ENCODE results near the gene POGLUT2. TPM values are rescaled to one million over a fixed set of nuclear protein-coding genes. Genes with fewer than 3 reads are reported as not detected.

The POGLUT2 gene
- total and polyA plus RNA-seq, 4 donors, result 1.4 to 13.9 (median 4.5) TPM

DNA sequence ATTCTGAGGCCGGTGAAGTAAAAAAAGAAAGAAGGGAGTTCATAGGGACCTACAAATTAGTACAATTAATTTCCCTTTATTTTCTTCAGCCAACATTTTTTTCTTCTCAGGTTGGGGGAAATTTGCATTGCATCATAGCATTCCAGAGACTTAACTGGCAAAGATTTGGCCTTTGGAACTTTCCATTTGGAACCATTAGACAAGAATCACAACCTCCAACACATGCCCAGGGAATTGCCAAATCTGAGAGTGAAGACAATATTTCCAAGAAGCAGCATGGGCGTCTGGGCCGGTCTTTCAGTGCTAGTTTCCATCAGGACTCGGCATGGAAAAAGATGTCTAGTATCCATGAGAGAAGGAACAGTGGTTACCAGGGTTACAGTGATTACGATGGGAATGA, 40.7 kb upstream of the POGLUT2 start:
- TF ChIP-seq, protein P1, sequence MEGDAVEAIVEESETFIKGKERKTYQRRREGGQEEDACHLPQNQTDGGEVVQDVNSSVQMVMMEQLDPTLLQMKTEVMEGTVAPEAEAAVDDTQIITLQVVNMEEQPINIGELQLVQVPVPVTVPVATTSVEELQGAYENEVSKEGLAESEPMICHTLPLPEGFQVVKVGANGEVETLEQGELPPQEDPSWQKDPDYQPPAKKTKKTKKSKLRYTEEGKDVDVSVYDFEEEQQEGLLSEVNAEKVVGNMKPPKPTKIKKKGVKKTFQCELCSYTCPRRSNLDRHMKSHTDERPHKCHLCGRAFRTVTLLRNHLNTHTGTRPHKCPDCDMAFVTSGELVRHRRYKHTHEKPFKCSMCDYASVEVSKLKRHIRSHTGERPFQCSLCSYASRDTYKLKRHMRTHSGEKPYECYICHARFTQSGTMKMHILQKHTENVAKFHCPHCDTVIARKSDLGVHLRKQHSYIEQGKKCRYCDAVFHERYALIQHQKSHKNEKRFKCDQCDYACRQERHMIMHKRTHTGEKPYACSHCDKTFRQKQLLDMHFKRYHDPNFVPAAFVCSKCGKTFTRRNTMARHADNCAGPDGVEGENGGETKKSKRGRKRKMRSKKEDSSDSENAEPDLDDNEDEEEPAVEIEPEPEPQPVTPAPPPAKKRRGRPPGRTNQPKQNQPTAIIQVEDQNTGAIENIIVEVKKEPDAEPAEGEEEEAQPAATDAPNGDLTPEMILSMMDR (IDR thresholded peaks at IDR 0.05; ENCODE audit: control extremely low read depth, extremely low read depth), result no peak
- Histone ChIP-seq H3K9ac (ENCODE audit: insufficient read depth in 1 of 2, low read length in 2 of 2) (no peak overlapping the region), H3K4me1 (ENCODE audit: control insufficient read depth in 5 of 5, insufficient read depth in 5 of 5, low read length in 5 of 5) (no peaks in the 10 kb centered on the region), H3K4me3 (no peak overlapping the region), H3K9me3 (ENCODE audit: control insufficient read depth in 4 of 4, insufficient read depth in 3 of 4, low read length in 3 of 4) (no peaks in the 10 kb centered on the region), H3K36me3 (ENCODE audit: control insufficient read depth in 4 of 4, insufficient read depth in 4 of 4, low read length in 4 of 4) (peaks cover 7 to 23% (median 16%) of the 10 kb centered on the region in 4 donors), H3K27ac (ENCODE audit: low read depth in 1 of 2, low read length in 1 of 2) (no peak overlapping the region), H3K27me3 (ENCODE audit: control insufficient read depth in 3 of 3, insufficient read depth in 3 of 3, low read length in 2 of 3) (no peaks in the 10 kb centered on the region)
- 92 to 95% methylated on average over 5 of the region's 5 CpGs for WGBS, 2 donors
- ATAC-seq (ENCODE audit: insufficient read depth, low FRiP score) (no peak), DNase-seq (no peak)

DNA sequence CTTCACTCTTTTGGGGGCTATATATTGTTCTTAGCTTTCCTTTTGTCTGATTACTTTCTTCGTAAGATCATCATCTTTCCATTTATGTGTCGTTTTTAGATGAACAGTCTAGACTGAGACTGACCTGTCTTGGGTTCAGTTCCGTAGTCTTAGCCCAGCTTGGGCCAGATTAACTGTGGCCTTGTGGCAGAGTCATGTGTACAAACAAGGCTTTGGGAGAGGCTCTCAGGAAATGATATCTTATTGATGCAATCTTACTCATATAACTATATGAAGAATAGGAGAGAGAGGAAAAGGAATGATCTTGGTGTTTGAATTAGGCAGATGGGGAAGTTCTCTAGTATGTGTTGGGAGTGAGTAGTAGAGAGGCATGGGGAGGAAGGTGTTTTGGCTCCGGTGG, 40.2 kb upstream of the POGLUT2 start:
- Histone ChIP-seq H3K27ac (ENCODE audit: low read depth in 1 of 2, low read length in 1 of 2) (no peak overlapping the region), H3K27me3 (ENCODE audit: control insufficient read depth in 3 of 3, insufficient read depth in 3 of 3, low read length in 2 of 3) (no peaks in the 10 kb centered on the region), H3K4me1 (ENCODE audit: control insufficient read depth in 5 of 5, insufficient read depth in 5 of 5, low read length in 5 of 5) (no peaks in the 10 kb centered on the region), H3K9ac (ENCODE audit: insufficient read depth in 1 of 2, low read length in 2 of 2) (no peak overlapping the region), H3K36me3 (ENCODE audit: control insufficient read depth in 4 of 4, insufficient read depth in 4 of 4, low read length in 4 of 4) (peaks cover 7 to 24% (median 17%) of the 10 kb centered on the region in 4 donors), H3K4me3 (no peak overlapping the region), H3K9me3 (ENCODE audit: control insufficient read depth in 4 of 4, insufficient read depth in 3 of 4, low read length in 3 of 4) (no peaks in the 10 kb centered on the region)
- 48 to 50% methylated on average over 4 of the region's 4 CpGs for WGBS, 2 donors
- TF ChIP-seq, protein P1 (IDR thresholded peaks at IDR 0.05; ENCODE audit: control extremely low read depth, extremely low read depth), result no peak
- DNase-seq (no peak), ATAC-seq (ENCODE audit: insufficient read depth, low FRiP score) (no peak)

DNA sequence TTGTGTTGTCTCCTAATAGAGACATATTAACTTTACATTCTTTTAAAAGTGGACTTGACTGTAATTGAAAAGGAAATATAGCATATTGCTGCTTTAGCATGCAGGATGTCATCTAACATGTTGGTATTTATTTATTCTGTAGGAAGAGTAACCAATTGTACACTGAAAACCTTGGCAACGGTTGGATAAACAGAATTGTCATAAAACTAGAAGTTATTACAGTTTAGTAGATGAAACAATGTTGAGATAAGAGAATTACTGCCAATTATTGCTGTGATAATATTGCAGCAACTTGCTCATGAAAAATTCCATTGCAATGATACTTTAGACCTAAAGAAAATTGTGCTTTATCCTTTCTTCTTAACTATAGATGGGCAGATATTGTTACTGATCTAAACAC, 39.5 kb upstream of the POGLUT2 start:
- no peak overlapping the region for H3K9ac ChIP-seq (ENCODE audit: insufficient read depth in 1 of 2, low read length in 2 of 2)
- TF ChIP-seq, protein P1 (IDR thresholded peaks at IDR 0.05; ENCODE audit: control extremely low read depth, extremely low read depth), result no peak
- peaks cover 7 to 27% (median 17%) of the 10 kb centered on the region in 4 donors for H3K36me3 ChIP-seq (ENCODE audit: control insufficient read depth in 4 of 4, insufficient read depth in 4 of 4, low read length in 4 of 4)
- no peak for DNase-seq
- H3K27me3 ChIP-seq (ENCODE audit: control insufficient read depth in 3 of 3, insufficient read depth in 3 of 3, low read length in 2 of 3), result no peaks in the 10 kb centered on the region
- no peaks in the 10 kb centered on the region for H3K9me3 ChIP-seq (ENCODE audit: control insufficient read depth in 4 of 4, insufficient read depth in 3 of 4, low read length in 3 of 4)
- WGBS, 2 donors, result 66 to 76% methylated on average over 1 of the region's 1 CpG
- H3K4me1 ChIP-seq (ENCODE audit: control insufficient read depth in 5 of 5, insufficient read depth in 5 of 5, low read length in 5 of 5), result no peaks in the 10 kb centered on the region
- no peak overlapping the region for H3K4me3 ChIP-seq
- ATAC-seq (ENCODE audit: insufficient read depth, low FRiP score), result no peak
- no peak overlapping the region for H3K27ac ChIP-seq (ENCODE audit: low read depth in 1 of 2, low read length in 1 of 2)

DNA sequence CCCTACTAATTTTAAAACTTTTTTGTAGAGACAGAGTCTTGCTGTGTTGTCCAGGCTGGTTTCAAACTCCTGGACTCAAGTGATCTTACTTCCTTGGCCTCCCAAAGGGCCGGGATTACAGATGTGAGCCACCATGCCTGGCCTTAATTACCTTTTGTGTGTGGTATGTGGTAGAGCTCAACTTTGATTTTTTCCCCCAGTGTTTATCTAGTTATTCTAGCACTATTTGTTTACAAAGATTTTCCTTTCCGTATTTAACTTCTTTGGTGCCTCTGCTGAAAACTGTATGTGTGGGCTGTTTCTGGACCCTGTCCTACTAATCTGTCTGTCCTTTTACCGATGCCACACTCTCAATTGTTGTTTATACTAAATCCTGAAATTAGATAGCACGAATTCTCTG, 37.7 kb upstream of the POGLUT2 start:
- no peak overlapping the region for H3K4me3 ChIP-seq
- DNase-seq (no peak), ATAC-seq (ENCODE audit: insufficient read depth, low FRiP score) (no peak)
- no peak overlapping the region for H3K27ac ChIP-seq (ENCODE audit: low read depth in 1 of 2, low read length in 1 of 2)
- H3K4me1 ChIP-seq (ENCODE audit: control insufficient read depth in 5 of 5, insufficient read depth in 5 of 5, low read length in 5 of 5), result no peaks in the 10 kb centered on the region
- peaks cover 7 to 27% (median 16%) of the 10 kb centered on the region in 4 donors for H3K36me3 ChIP-seq (ENCODE audit: control insufficient read depth in 4 of 4, insufficient read depth in 4 of 4, low read length in 4 of 4)
- TF ChIP-seq, protein P1 (IDR thresholded peaks at IDR 0.05; ENCODE audit: control extremely low read depth, extremely low read depth), result no peak
- 95 to 96% methylated on average over 4 of the region's 4 CpGs for WGBS, 2 donors
- H3K9ac ChIP-seq (ENCODE audit: insufficient read depth in 1 of 2, low read length in 2 of 2), result no peak overlapping the region
- no peaks in the 10 kb centered on the region for H3K27me3 ChIP-seq (ENCODE audit: control insufficient read depth in 3 of 3, insufficient read depth in 3 of 3, low read length in 2 of 3)
- no peaks in the 10 kb centered on the region for H3K9me3 ChIP-seq (ENCODE audit: control insufficient read depth in 4 of 4, insufficient read depth in 3 of 4, low read length in 3 of 4)

All from lung (tissue), 12 donors.